GM18499 (cell line): Measurements from ENCODE around the gene ALG12.

ENCODE experiments used
- ATAC-seq: cut with Tn5 transposase; IDR thresholded peaks from one replicate; pipeline ENCODE4 v1.9.1; 2021; ENCODE audit warnings: moderate number of reproducible peaks; ENCODE audit not compliant: insufficient read depth, unreplicated experiment

Gene ALG12

GRCh38 chr22:49894322-49895054 is 23.8 kb downstream of the ALG12 start:
- ATAC-seq = no peak

GRCh38 chr22:49893025-49893424 is 25.2 kb downstream of the ALG12 start:
- no peak for ATAC-seq

GRCh38 chr22:49892226-49892899 is 25.9 kb downstream of the ALG12 start:
- ATAC-seq = no peak

- no peak for ATAC-seq
These were observed 29.2 kb downstream of the ALG12 start for GRCh38 chr22:49889071-49889470.

GRCh38 chr22:49887702-49888101 is 30.5 kb downstream of the ALG12 start:
- no peak for ATAC-seq

- no peak for ATAC-seq
These were observed 31.2 kb downstream of the ALG12 start for GRCh38 chr22:49887064-49887451.

GRCh38 chr22:49886346-49887063 is 31.7 kb downstream of the ALG12 start:
- no peak for ATAC-seq

GRCh38 chr22:49885881-49886280 is 32.4 kb downstream of the ALG12 start:
- no peak for ATAC-seq

GRCh38 chr22:49885281-49885680 is 33.0 kb downstream of the ALG12 start:
- no peak for ATAC-seq

- ATAC-seq = no peak
These were observed 33.6 kb downstream of the ALG12 start for GRCh38 chr22:49884503-49885260.

- ATAC-seq = no peak
These were observed 34.2 kb downstream of the ALG12 start for GRCh38 chr22:49884075-49884474.

GRCh38 chr22:49883294-49883640 is 35.0 kb downstream of the ALG12 start:
- ATAC-seq = no peak

- ATAC-seq = no peak
These were observed 35.5 kb downstream of the ALG12 start for GRCh38 chr22:49882519-49883293.

GRCh38 chr22:49881856-49882255 is 36.4 kb downstream of the ALG12 start:
- ATAC-seq = no peak

GRCh38 chr22:49880281-49880680 is 38.0 kb downstream of the ALG12 start:
- ATAC-seq = no peak

- ATAC-seq = no peak
These were observed 38.4 kb downstream of the ALG12 start for GRCh38 chr22:49879871-49880270.

GRCh38 chr22:49878206-49878605 is 40.0 kb downstream of the ALG12 start:
- no peak for ATAC-seq

GRCh38 chr22:49877642-49878041 is 40.6 kb downstream of the ALG12 start:
- ATAC-seq = no peak

GRCh38 chr22:49873228-49873940 is 44.9 kb downstream of the ALG12 start:
- ATAC-seq = no peak
